Smooth muscle cell (in vitro differentiated cells): Measurements from ENCODE around the gene GOLGA6L4. TPM values are rescaled to one million over a fixed set of nuclear protein-coding genes. Genes with fewer than 3 reads are reported as not detected.
"Not testable (repeated sequence)": the region's sequence is repeated elsewhere in the genome, so short reads cannot be mapped to it uniquely, and the experiment has no call there.

Experiments
- DNase-seq: peaks from one replicate; lab custom pipeline; 2025; ENCODE audit not compliant: unreplicated experiment; lab: John Stamatoyannopoulos, UW
- H2AFZ ChIP-seq: fragments of 200-600 bp; sonication (generic); 2 replicates; pipeline ENCODE4 v1.6.0; 2016; ENCODE audit warnings: antibody characterized with exemption, low read depth, mild to moderate bottlenecking
- H3F3A ChIP-seq: fragments of 200-600 bp; sonication (generic); 2 replicates; pipeline ENCODE4 v1.6.0; 2017; ENCODE audit warnings: antibody characterized with exemption, low read depth
- H3K27ac ChIP-seq: fragments of 200-600 bp; sonication (generic); 2 replicates; pipeline ENCODE4 v1.5.1; 2016; ENCODE audit warnings: low read depth, mild to moderate bottlenecking
- H3K27me3 ChIP-seq: fragments of 200-600 bp; sonication (generic); 2 replicates; pipeline ENCODE4 v1.6.1; 2016; ENCODE audit warnings: low read depth, mild to moderate bottlenecking
- H3K36me3 ChIP-seq: fragments of 200-600 bp; sonication (generic); 2 replicates; pipeline ENCODE4 v1.5.1; 2016; ENCODE audit warnings: low read depth
- H3K4me1 ChIP-seq: fragments of 200-600 bp; sonication (generic); 2 replicates; pipeline ENCODE4 v1.5.1; 2016; ENCODE audit warnings: low read depth
- H3K4me2 ChIP-seq: fragments of 200-600 bp; sonication (generic); 2 replicates; pipeline ENCODE4 v1.6.0; 2016; ENCODE audit warnings: mild to moderate bottlenecking
- H3K4me3 ChIP-seq: fragments of 200-600 bp; sonication (generic); 2 replicates; pipeline ENCODE4 v1.5.1; 2016; ENCODE audit warnings: mild to moderate bottlenecking
- H3K79me2 ChIP-seq: fragments of 200-600 bp; sonication (generic); 2 replicates; pipeline ENCODE4 v1.6.0; 2016; ENCODE audit warnings: low read depth, mild to moderate bottlenecking
- H3K9ac ChIP-seq: fragments of 200-600 bp; sonication (generic); 2 replicates; pipeline ENCODE4 v1.6.0; 2016; ENCODE audit warnings: low read depth
- H3K9me3 ChIP-seq: fragments of 200-600 bp; sonication (generic); replicated peaks from 2 replicates; pipeline ENCODE4 v1.5.1; 2016; ENCODE audit warnings: low read depth
- H4K20me1 ChIP-seq: fragments of 200-600 bp; sonication (generic); 2 replicates; pipeline ENCODE4 v1.6.0; 2016; ENCODE audit warnings: low read depth
- CTCF ChIP-seq: fragments of 200-600 bp; sonication (generic); IDR thresholded peaks from 2 replicates; pipeline ENCODE4 v1.5.1; 2017; ENCODE audit warnings: borderline replicate concordance, mild to moderate bottlenecking, antibody characterized with exemption; ENCODE audit not compliant: insufficient read depth, poor library complexity, severe bottlenecking
- WGBS: methylation state at CpG from one replicate; pipeline ENCODE4 v1.1.7; 2016; ENCODE audit warnings: low lambda C conversion rate; 5-methylcytosine and 5-hydroxymethylcytosine counted together
- polyA plus RNA-seq: library from polyadenylated mRNA; unstranded; fragments of >200 nt; fragmentation: Nextera tagmentation; extraction: Ambion mirVana; gene quantifications from 2 replicates; pipeline ENCODE4 v1.2.1, GENCODE V29; 2016
- small RNA-seq: library from RNA; depleted of rRNA; stranded (forward); fragments of <200 nt; gene quantifications from one replicate; pipeline ENCODE3, GENCODE V24; 2014
- total RNA-seq: library from RNA; depleted of rRNA; stranded (reverse); fragments of >200 nt; gene quantifications from 2 replicates; pipeline ENCODE4 v1.2.3, GENCODE V29; 2014

Gene GOLGA6L4
- total RNA-seq: 4.4 and 6.5 TPM in 2 replicates
- 2.9 and 3.2 TPM in 2 replicates for polyA plus RNA-seq

- not testable (repeated sequence) for H3K27me3 ChIP-seq, H3K4me1 ChIP-seq, DNase-seq, H3K4me2 ChIP-seq, H3F3A ChIP-seq, H3K9ac ChIP-seq, H3K27ac ChIP-seq, H2AFZ ChIP-seq, H3K36me3 ChIP-seq, H4K20me1 ChIP-seq, H3K79me2 ChIP-seq, H3K4me3 ChIP-seq, H3K9me3 ChIP-seq
- no CpG with 5 or more reads among the region's 13 CpGs for WGBS
These were observed at the start of gene GOLGA6L4 for GRCh38 chr15:84235573-84235972. Gene GOLGA6L4 (plus strand): TSS chr15:84235773. CDS start chr15:84235835, 62 bp downstream.

- not testable (repeated sequence) for H3K27me3 ChIP-seq, H3K4me2 ChIP-seq, H3K9ac ChIP-seq, H3K36me3 ChIP-seq, H3F3A ChIP-seq, H3K79me2 ChIP-seq, H3K27ac ChIP-seq, H3K4me3 ChIP-seq, H2AFZ ChIP-seq, H3K4me1 ChIP-seq, H4K20me1 ChIP-seq, DNase-seq, H3K9me3 ChIP-seq
- WGBS: no CpG with 5 or more reads among the region's 5 CpGs
These were observed 42.6 kb upstream of the GOLGA6L4 start for GRCh38 chr15:84192982-84193381.

- not testable (repeated sequence) for H3K9ac ChIP-seq, H3K4me3 ChIP-seq, H3K79me2 ChIP-seq, H3K27ac ChIP-seq, DNase-seq, H3K4me1 ChIP-seq, H3K4me2 ChIP-seq, H3F3A ChIP-seq, H4K20me1 ChIP-seq, H2AFZ ChIP-seq, H3K36me3 ChIP-seq, H3K27me3 ChIP-seq, H3K9me3 ChIP-seq
- WGBS: no CpG with 5 or more reads among the region's 8 CpGs
These were observed 40.0 kb upstream of the GOLGA6L4 start for GRCh38 chr15:84195603-84196002.

- not testable (repeated sequence) for H3K9me3 ChIP-seq, H3K4me3 ChIP-seq, H3K9ac ChIP-seq, H3K4me2 ChIP-seq, H3K79me2 ChIP-seq, H3K36me3 ChIP-seq, H2AFZ ChIP-seq, H3F3A ChIP-seq, H3K4me1 ChIP-seq, DNase-seq, H3K27ac ChIP-seq, H3K27me3 ChIP-seq, H4K20me1 ChIP-seq
- no CpG with 5 or more reads among the region's 14 CpGs for WGBS
These were observed 38.9 kb upstream of the GOLGA6L4 start for GRCh38 chr15:84196530-84197188.

GRCh38 chr15:84199865-84200264 is 35.7 kb upstream of the GOLGA6L4 start:
- no CpG with 5 or more reads among the region's 16 CpGs for WGBS
- not testable (repeated sequence) for H3K36me3 ChIP-seq, H3K4me2 ChIP-seq, H3K4me1 ChIP-seq, H3K9me3 ChIP-seq, H4K20me1 ChIP-seq, DNase-seq, H3K4me3 ChIP-seq, H3K27ac ChIP-seq, H3F3A ChIP-seq, H3K79me2 ChIP-seq, H3K27me3 ChIP-seq, H2AFZ ChIP-seq, H3K9ac ChIP-seq

- not testable (repeated sequence) for H3K4me2 ChIP-seq, H2AFZ ChIP-seq, H3K79me2 ChIP-seq, H3K27me3 ChIP-seq, H3K9me3 ChIP-seq, H3K9ac ChIP-seq, H3K4me3 ChIP-seq, DNase-seq, H4K20me1 ChIP-seq, H3K27ac ChIP-seq, H3K4me1 ChIP-seq, H3K36me3 ChIP-seq, H3F3A ChIP-seq
- TF ChIP-seq CTCF: peak; percentile 20
- 11% methylated on average over 4 of the region's 7 CpGs for WGBS
These were observed 10.9 kb downstream of the GOLGA6L4 start for GRCh38 chr15:84246441-84246840.

Small RNA genes within 50 kb of the gene (small RNA-seq; reads per million reads assigned to genes)
- gene RN7SL331P: not detected
- gene UBE2Q2P8: not detected
